ENCODE data around the gene GASK1B. TPM values are rescaled to one million over a fixed set of nuclear protein-coding genes. Genes with fewer than 3 reads are reported as not detected.

GASK1B gene
- total RNA-seq, 1 experiment from 2014 or later, result 1.3 TPM

GRCh38 chr4:158169931-158170690, 2.7 kb downstream of the GASK1B start (continued):
- TF ChIP-seq, protein P1, sequence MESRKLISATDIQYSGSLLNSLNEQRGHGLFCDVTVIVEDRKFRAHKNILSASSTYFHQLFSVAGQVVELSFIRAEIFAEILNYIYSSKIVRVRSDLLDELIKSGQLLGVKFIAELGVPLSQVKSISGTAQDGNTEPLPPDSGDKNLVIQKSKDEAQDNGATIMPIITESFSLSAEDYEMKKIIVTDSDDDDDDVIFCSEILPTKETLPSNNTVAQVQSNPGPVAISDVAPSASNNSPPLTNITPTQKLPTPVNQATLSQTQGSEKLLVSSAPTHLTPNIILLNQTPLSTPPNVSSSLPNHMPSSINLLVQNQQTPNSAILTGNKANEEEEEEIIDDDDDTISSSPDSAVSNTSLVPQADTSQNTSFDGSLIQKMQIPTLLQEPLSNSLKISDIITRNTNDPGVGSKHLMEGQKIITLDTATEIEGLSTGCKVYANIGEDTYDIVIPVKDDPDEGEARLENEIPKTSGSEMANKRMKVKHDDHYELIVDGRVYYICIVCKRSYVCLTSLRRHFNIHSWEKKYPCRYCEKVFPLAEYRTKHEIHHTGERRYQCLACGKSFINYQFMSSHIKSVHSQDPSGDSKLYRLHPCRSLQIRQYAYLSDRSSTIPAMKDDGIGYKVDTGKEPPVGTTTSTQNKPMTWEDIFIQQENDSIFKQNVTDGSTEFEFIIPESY (IDR thresholded peaks at IDR 0.05; ENCODE audit: extremely low read depth, insufficient replicate concordance, low read length), result no peak
- TF ChIP-seq SRF (IDR thresholded peaks at IDR 0.05; ENCODE audit: low read depth), result no peak
- TF ChIP-seq, protein P2, sequence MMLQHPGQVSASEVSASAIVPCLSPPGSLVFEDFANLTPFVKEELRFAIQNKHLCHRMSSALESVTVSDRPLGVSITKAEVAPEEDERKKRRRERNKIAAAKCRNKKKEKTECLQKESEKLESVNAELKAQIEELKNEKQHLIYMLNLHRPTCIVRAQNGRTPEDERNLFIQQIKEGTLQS (IDR thresholded peaks at IDR 0.05), result no peak

- Histone ChIP-seq H3K36me3 (ENCODE audit: control insufficient read depth in 1 of 2, insufficient read depth in 2 of 2, low read length in 2 of 2) (no peaks in the 10 kb centered on the region), H3K27me3 (ENCODE audit: insufficient read depth, low read length) (no peaks in the 10 kb centered on the region), H4K20me1 (ENCODE audit: insufficient read depth) (no peaks in the 10 kb centered on the region), H3K9ac (ENCODE audit: low read length) (no peak overlapping the region), H3K4me2 (ENCODE audit: low read length) (no peak overlapping the region), H3K79me2 (ENCODE audit: insufficient read depth, low read length) (no peaks in the 10 kb centered on the region), H3K9me3 (ENCODE audit: control insufficient read depth in 1 of 2, insufficient read depth in 1 of 2, low read depth in 1 of 2, low read length in 2 of 2) (no peaks in the 10 kb centered on the region), H3K27ac (ENCODE audit: low read depth, low read length) (no peak overlapping the region), H3K4me3 (replicated peaks in 1 of 2; ENCODE audit: low read depth in 1 of 2, low read length in 2 of 2) (no peak overlapping the region), H2AFZ (ENCODE audit: low read depth, low read length, poor library complexity, severe bottlenecking) (no peak overlapping the region), H3K9me2 (ENCODE audit: insufficient read depth) (no peaks in the 10 kb centered on the region), H3K4me1 (ENCODE audit: control insufficient read depth in 1 of 2, insufficient read depth in 2 of 2, low read length in 2 of 2) (peaks cover 5 to 17% of the 10 kb centered on the region in 2 experiments; a peak in 3 of 4 replicates)
- ATAC-seq, result no peak
- POLR2A ChIA-PET, result no interaction called here
- DNase-seq (ENCODE audit: low read depth, low spot score), result no peak
- CTCF ChIA-PET, result no interaction called here
- TF ChIP-seq, protein P2 (IDR thresholded peaks at IDR 0.05), result no peak
- TF ChIP-seq SRF (IDR thresholded peaks at IDR 0.05; ENCODE audit: low read depth), result no peak
- no peak for TF ChIP-seq SP1 (IDR thresholded peaks at IDR 0.05; ENCODE audit: low read depth)
- RAD21 ChIA-PET (ENCODE audit: low non-redundant PET in 1 of 2, low total read pairs in 2 of 2, uncharacterized antibody in 2 of 2, unreplicated experiment in 2 of 2), result no interaction called here
- intact Hi-C loops (cut with micrococcal nuclease), result no loop called here
- BruUV-seq (replicated peaks), result no TSS peak
Observed at GRCh38 chr4:158169506-158169905, 3.3 kb downstream of the GASK1B start.

All from HCT116 (cell line).